GM12878 (cell line): ENCODE data around the gene CHFR. TPM values are rescaled to one million over a fixed set of nuclear protein-coding genes. Genes with fewer than 3 reads are reported as not detected.

Experiments used
- BMI1 ChIP-seq: fragments of 450-650 bp; IDR thresholded peaks from 2 replicates; pipeline ENCODE4 v1.6.1; 2016; ENCODE audit warnings: mild to moderate bottlenecking, moderate library complexity, borderline replicate concordance
- BRCA1 ChIP-seq: IDR thresholded peaks from 2 replicates; pipeline ENCODE4 v1.6.1; 2011; ENCODE audit warnings: low read depth, low read length, improper control_type of control experiment
- CEBPZ ChIP-seq: fragments of 150-350 bp; IDR thresholded peaks from 2 replicates; pipeline ENCODE4 v1.6.1; 2016; ENCODE audit warnings: low read depth, low read length
- E4F1 ChIP-seq: fragments of 450-650 bp; IDR thresholded peaks from 2 replicates; pipeline ENCODE4 v1.6.1; 2018; ENCODE audit warnings: borderline replicate concordance, mild to moderate bottlenecking; ENCODE audit not compliant: partially characterized antibody
- EGR1 ChIP-seq, 2 experiments: IDR thresholded peaks; 1 replicate in 1 of 2; 2 replicates in 1 of 2; pipeline ENCODE4 v1.6.1; 2011 to 2012; ENCODE audit warnings: low read depth in 2 of 2, low read length in 2 of 2, borderline replicate concordance in 1 of 2, mild to moderate bottlenecking in 1 of 2, moderate library complexity in 1 of 2
- ETV6 ChIP-seq, 2 experiments: fragments of 450-650 bp in 1 of 2; IDR thresholded peaks in 1 of 2; conservative IDR thresholded peaks in 1 of 2; 2 replicates each; pipeline ENCODE4 v1.6.1; 2014; ENCODE audit warnings: antibody characterized with exemption in 1 of 2, borderline replicate concordance in 1 of 2, low read depth in 1 of 2, mild to moderate bottlenecking in 1 of 2, moderate library complexity in 1 of 2
- FOS ChIP-seq: IDR thresholded peaks from 3 replicates; pipeline ENCODE4 v1.6.1; 2011; ENCODE audit warnings: borderline replicate concordance; ENCODE audit not compliant: insufficient read length; ENCODE audit errors: extremely low read depth
- FOXM1 ChIP-seq: IDR thresholded peaks from 2 replicates; pipeline ENCODE4 v1.6.1; 2012; ENCODE audit warnings: low read depth, mild to moderate bottlenecking, inconsistent platforms, low read length, moderate library complexity
- IRF3 ChIP-seq: fragments of 450-650 bp; IDR thresholded peaks from 2 replicates; pipeline ENCODE4 v1.6.1; 2014; ENCODE audit warnings: mild to moderate bottlenecking
- IRF4 ChIP-seq: IDR thresholded peaks from 2 replicates; pipeline ENCODE4 v1.6.1; 2011; ENCODE audit warnings: low read depth, low read length
- MAX ChIP-seq: IDR thresholded peaks from 2 replicates; pipeline ENCODE4 v1.6.1; 2012; ENCODE audit warnings: low read depth, low read length, improper control_type of control experiment
- MEF2B ChIP-seq: fragments of 450-650 bp; IDR thresholded peaks from 2 replicates; pipeline ENCODE4 v1.6.1; 2018; ENCODE audit warnings: mild to moderate bottlenecking, moderate library complexity; ENCODE audit not compliant: partially characterized antibody, poor library complexity, severe bottlenecking
- SPI1 ChIP-seq: IDR thresholded peaks from 2 replicates; pipeline ENCODE4 v1.6.1; 2011; ENCODE audit warnings: low read depth, mild to moderate bottlenecking, low read length, moderate library complexity, borderline replicate concordance; ENCODE audit not compliant: insufficient read depth
- ZBTB40 ChIP-seq: fragments of 450-650 bp; IDR thresholded peaks from 2 replicates; pipeline ENCODE4 v1.6.1; 2016; ENCODE audit warnings: mild to moderate bottlenecking, moderate library complexity, borderline replicate concordance
- ZNF217 ChIP-seq: fragments of 450-650 bp; IDR thresholded peaks from 2 replicates; pipeline ENCODE4 v1.6.1; 2017; ENCODE audit warnings: antibody characterized with exemption, mild to moderate bottlenecking
- polyA plus RNA-seq, 11 experiments: library from polyadenylated mRNA; depleted of rRNA in 4 of 11; unstranded in 6 of 11; stranded (reverse) in 5 of 11; fragments of >200 nt; fragmentation: Nextera tagmentation in 4 of 11; fragmentation: Illumina TruSeq in 1 of 11; extraction: Ambion mirVana in 4 of 11; extraction: Trizol in 1 of 11; gene quantifications; 1 replicate in 1 of 11; 2 replicates in 10 of 11; pipeline versions ENCODE4 v1.2.1 to v1.2.3, GENCODE V29; 2011 to 2016; ENCODE audit warnings: inconsistent platforms in 2 of 11, missing spikeins in 2 of 11, low read depth in 1 of 11
- total RNA-seq, 4 experiments: library from RNA; depleted of rRNA in 3 of 4; stranded (reverse); fragments of >200 nt in 3 of 4; fragmentation: Illumina TruSeq in 1 of 4; extraction: Trizol in 1 of 4; gene quantifications; 2 replicates each; pipeline versions ENCODE4 v1.2.1 to v1.2.3, GENCODE V29; 2013 to 2021

CHFR gene
- total and polyA plus RNA-seq, 10 of the 15 experiments (the other 5 are each of a cell fraction or from before 2014, with no cell fraction given) = 1.1 to 49.4 (median 34.4) TPM

GRCh38 chr12:132908145-132909029 lies 21.0 kb upstream of the CHFR start (continued):
- TF ChIP-seq SPI1 = no peak
- TF ChIP-seq FOXM1 = no peak
- TF ChIP-seq ZNF217 = no peak
- no peak for TF ChIP-seq E4F1
- TF ChIP-seq FOS = peak; percentile 52
- 0 out of 2 replicates have a peak, but pooled peaks have one; percentile 20 for TF ChIP-seq BRCA1
- no peak for TF ChIP-seq ETV6 (conservative IDR thresholded peaks at IDR 0.05 in 1 of 2, IDR thresholded peaks at IDR 0.05 in 1 of 2; ENCODE audit: borderline replicate concordance in 1 of 2, low read depth in 1 of 2)
- TF ChIP-seq ZBTB40 = peak; percentile 51
- peak; percentile 91 for TF ChIP-seq BMI1
- TF ChIP-seq MAX = no peak; the same call in 1 of the 2 replicates
- no peak for TF ChIP-seq EGR1 (IDR thresholded peaks at IDR 0.05; ENCODE audit: borderline replicate concordance in 1 of 2, low read depth in 2 of 2, low read length in 2 of 2)
- peak; percentile 60 for TF ChIP-seq MEF2B
- no peak for TF ChIP-seq IRF4
- peak; percentile 74; the same call in 1 of the 2 replicates for TF ChIP-seq IRF3
- 0 out of 2 replicates have a peak, but pooled peaks have one; percentile 31 for TF ChIP-seq CEBPZ
